ENCODE measurements around the gene TRMU.

The TRMU gene

GRCh38 chr22:46347646-46348045 is 12.1 kb downstream of the TRMU start:
- no peak overlapping the region for H3K27ac ChIP-seq (ENCODE audit: low read length)
- no peaks in the 10 kb centered on the region for H3K27me3 ChIP-seq (ENCODE audit: insufficient read depth, low read length)
- no peaks in the 10 kb centered on the region for H3K4me1 ChIP-seq (ENCODE audit: insufficient read depth, low read length)
- H3K36me3 ChIP-seq (ENCODE audit: insufficient read depth, low read depth, low read length): peaks cover 99% of the 10 kb centered on the region
- no peak overlapping the region for H3K4me3 ChIP-seq (ENCODE audit: low read length)
- H3K9me3 ChIP-seq (ENCODE audit: insufficient read depth, low read depth, low read length): no peaks in the 10 kb centered on the region
- no peak overlapping the region for H3K9ac ChIP-seq (ENCODE audit: low read depth, low read length)

GRCh38 chr22:46348099-46348695 is 12.7 kb downstream of the TRMU start:
- H3K9me3 ChIP-seq (ENCODE audit: insufficient read depth, low read depth, low read length): no peaks in the 10 kb centered on the region
- H3K27ac ChIP-seq (ENCODE audit: low read length): no peak overlapping the region
- H3K36me3 ChIP-seq (ENCODE audit: insufficient read depth, low read depth, low read length): peaks cover 99% of the 10 kb centered on the region

GRCh38 chr22:46349238-46349637 is 13.7 kb downstream of the TRMU start:
- no peaks in the 10 kb centered on the region for H3K4me1 ChIP-seq (ENCODE audit: insufficient read depth, low read length)
- H3K9ac ChIP-seq (ENCODE audit: low read depth, low read length): no peak overlapping the region
- no peaks in the 10 kb centered on the region for H3K27me3 ChIP-seq (ENCODE audit: insufficient read depth, low read length)
- H3K27ac ChIP-seq (ENCODE audit: low read length): no peak overlapping the region
- H3K36me3 ChIP-seq (ENCODE audit: insufficient read depth, low read depth, low read length): peaks cover 99% of the 10 kb centered on the region
- no peak overlapping the region for H3K4me3 ChIP-seq (ENCODE audit: low read length)
- H3K9me3 ChIP-seq (ENCODE audit: insufficient read depth, low read depth, low read length): no peaks in the 10 kb centered on the region

More at GRCh38 chr22:46348099-46348695, 12.7 kb downstream of the TRMU start:
- no peak overlapping the region for H3K9ac ChIP-seq (ENCODE audit: low read depth, low read length)
- H3K4me3 ChIP-seq (ENCODE audit: low read length): no peak overlapping the region
- no peaks in the 10 kb centered on the region for H3K27me3 ChIP-seq (ENCODE audit: insufficient read depth, low read length)
- no peaks in the 10 kb centered on the region for H3K4me1 ChIP-seq (ENCODE audit: insufficient read depth, low read length)

GRCh38 chr22:46349681-46350080 is 14.2 kb downstream of the TRMU start:
- H3K4me3 ChIP-seq (ENCODE audit: low read length): no peak overlapping the region
- H3K9ac ChIP-seq (ENCODE audit: low read depth, low read length): no peak overlapping the region
- no peaks in the 10 kb centered on the region for H3K4me1 ChIP-seq (ENCODE audit: insufficient read depth, low read length)
- no peaks in the 10 kb centered on the region for H3K27me3 ChIP-seq (ENCODE audit: insufficient read depth, low read length)
- no peaks in the 10 kb centered on the region for H3K9me3 ChIP-seq (ENCODE audit: insufficient read depth, low read depth, low read length)
- H3K27ac ChIP-seq (ENCODE audit: low read length): no peak overlapping the region
- H3K36me3 ChIP-seq (ENCODE audit: insufficient read depth, low read depth, low read length): peaks cover 97% of the 10 kb centered on the region

- no peak overlapping the region for H3K4me3 ChIP-seq (ENCODE audit: low read length)
- peaks cover 97% of the 10 kb centered on the region for H3K36me3 ChIP-seq (ENCODE audit: insufficient read depth, low read depth, low read length)
- H3K27me3 ChIP-seq (ENCODE audit: insufficient read depth, low read length): no peaks in the 10 kb centered on the region
- no peak overlapping the region for H3K9ac ChIP-seq (ENCODE audit: low read depth, low read length)
- no peak overlapping the region for H3K27ac ChIP-seq (ENCODE audit: low read length)
- no peaks in the 10 kb centered on the region for H3K9me3 ChIP-seq (ENCODE audit: insufficient read depth, low read depth, low read length)
- H3K4me1 ChIP-seq (ENCODE audit: insufficient read depth, low read length): no peaks in the 10 kb centered on the region
Measured at GRCh38 chr22:46350121-46350520, 14.6 kb downstream of the TRMU start.

GRCh38 chr22:46350646-46351045 is 15.1 kb downstream of the TRMU start:
- H3K4me3 ChIP-seq (ENCODE audit: low read length): no peak overlapping the region
- no peak overlapping the region for H3K27ac ChIP-seq (ENCODE audit: low read length)
- peaks cover 95% of the 10 kb centered on the region for H3K36me3 ChIP-seq (ENCODE audit: insufficient read depth, low read depth, low read length)
- no peaks in the 10 kb centered on the region for H3K4me1 ChIP-seq (ENCODE audit: insufficient read depth, low read length)
- no peaks in the 10 kb centered on the region for H3K9me3 ChIP-seq (ENCODE audit: insufficient read depth, low read depth, low read length)
- no peaks in the 10 kb centered on the region for H3K27me3 ChIP-seq (ENCODE audit: insufficient read depth, low read length)
- H3K9ac ChIP-seq (ENCODE audit: low read depth, low read length): no peak overlapping the region

- no peaks in the 10 kb centered on the region for H3K4me1 ChIP-seq (ENCODE audit: insufficient read depth, low read length)
- no peak overlapping the region for H3K4me3 ChIP-seq (ENCODE audit: low read length)
- H3K27ac ChIP-seq (ENCODE audit: low read length): no peak overlapping the region
- H3K36me3 ChIP-seq (ENCODE audit: insufficient read depth, low read depth, low read length): peaks cover 95% of the 10 kb centered on the region
- H3K9ac ChIP-seq (ENCODE audit: low read depth, low read length): no peak overlapping the region
- H3K27me3 ChIP-seq (ENCODE audit: insufficient read depth, low read length): no peaks in the 10 kb centered on the region
- H3K9me3 ChIP-seq (ENCODE audit: insufficient read depth, low read depth, low read length): no peaks in the 10 kb centered on the region
Measured at GRCh38 chr22:46351131-46351735, 15.7 kb downstream of the TRMU start.

- H3K36me3 ChIP-seq (ENCODE audit: insufficient read depth, low read depth, low read length): peaks cover 95% of the 10 kb centered on the region
- no peak overlapping the region for H3K27ac ChIP-seq (ENCODE audit: low read length)
- no peaks in the 10 kb centered on the region for H3K4me1 ChIP-seq (ENCODE audit: insufficient read depth, low read length)
- H3K4me3 ChIP-seq (ENCODE audit: low read length): no peak overlapping the region
- H3K27me3 ChIP-seq (ENCODE audit: insufficient read depth, low read length): no peaks in the 10 kb centered on the region
- H3K9me3 ChIP-seq (ENCODE audit: insufficient read depth, low read depth, low read length): no peaks in the 10 kb centered on the region
- no peak overlapping the region for H3K9ac ChIP-seq (ENCODE audit: low read depth, low read length)
Measured at GRCh38 chr22:46351767-46352166, 16.3 kb downstream of the TRMU start.

- Histone ChIP-seq H3K27ac (ENCODE audit: low read length) (no peak overlapping the region), H3K9me3 (ENCODE audit: insufficient read depth, low read depth, low read length) (no peaks in the 10 kb centered on the region), H3K4me1 (ENCODE audit: insufficient read depth, low read length) (no peaks in the 10 kb centered on the region), H3K36me3 (ENCODE audit: insufficient read depth, low read depth, low read length) (peaks cover 95% of the 10 kb centered on the region), H3K27me3 (ENCODE audit: insufficient read depth, low read length) (no peaks in the 10 kb centered on the region), H3K4me3 (ENCODE audit: low read length) (no peak overlapping the region), H3K9ac (ENCODE audit: low read depth, low read length) (no peak overlapping the region)
Measured at GRCh38 chr22:46352276-46352675, 16.8 kb downstream of the TRMU start.

GRCh38 chr22:46352691-46353386 is 17.3 kb downstream of the TRMU start:
- Histone ChIP-seq H3K27me3 (ENCODE audit: insufficient read depth, low read length) (no peaks in the 10 kb centered on the region), H3K9ac (ENCODE audit: low read depth, low read length) (no peak overlapping the region), H3K36me3 (ENCODE audit: insufficient read depth, low read depth, low read length) (peaks cover 92% of the 10 kb centered on the region), H3K27ac (ENCODE audit: low read length) (no peak overlapping the region), H3K4me1 (ENCODE audit: insufficient read depth, low read length) (no peaks in the 10 kb centered on the region), H3K9me3 (ENCODE audit: insufficient read depth, low read depth, low read length) (no peaks in the 10 kb centered on the region), H3K4me3 (ENCODE audit: low read length) (no peak overlapping the region)

- peaks cover 85% of the 10 kb centered on the region for H3K36me3 ChIP-seq (ENCODE audit: insufficient read depth, low read depth, low read length)
- H3K9ac ChIP-seq (ENCODE audit: low read depth, low read length): no peak overlapping the region
- H3K27ac ChIP-seq (ENCODE audit: low read length): no peak overlapping the region
- H3K9me3 ChIP-seq (ENCODE audit: insufficient read depth, low read depth, low read length): no peaks in the 10 kb centered on the region
- H3K4me1 ChIP-seq (ENCODE audit: insufficient read depth, low read length): no peaks in the 10 kb centered on the region
- no peak overlapping the region for H3K4me3 ChIP-seq (ENCODE audit: low read length)
- H3K27me3 ChIP-seq (ENCODE audit: insufficient read depth, low read length): no peaks in the 10 kb centered on the region
Measured at GRCh38 chr22:46353483-46354105, 18.1 kb downstream of the TRMU start.

Data from iPS-20b (cell line).